Kidney (tissue), 22 donors: ENCODE data around the gene ZNF581. TPM values are rescaled to one million over a fixed set of nuclear protein-coding genes. Genes with fewer than 3 reads are reported as not detected.

ENCODE experiments used
- DNase-seq, 5 donors: peaks; one replicate each; pipeline ENCODE4 v3.0.0-alpha.2; 2013 to 2020
- FAIRE-seq: peaks from 2 replicates; lab custom pipeline; 2012; peaks lifted over from hg19 to GRCh38; lab: Jason Lieb, UNC
- H3K27ac ChIP-seq, 2 donors: one replicate each; pipeline ENCODE4 v1.7.0; 2013; ENCODE audit warnings: low read depth in 2 of 2, low read length in 2 of 2, inconsistent platforms in 1 of 2
- H3K27me3 ChIP-seq: one replicate; pipeline ENCODE4 v1.7.1; 2013; ENCODE audit warnings: low read length, inconsistent platforms; ENCODE audit not compliant: control insufficient read depth, insufficient read depth
- H3K36me3 ChIP-seq, 3 donors: one replicate each; pipeline versions ENCODE4 v1.7.0 to v1.7.1; 2013; ENCODE audit warnings: low read length in 3 of 3, control low read depth in 1 of 3, inconsistent platforms in 1 of 3; ENCODE audit not compliant: insufficient read depth in 3 of 3, control insufficient read depth in 2 of 3
- H3K4me1 ChIP-seq, 3 donors: one replicate each; pipeline versions ENCODE4 v1.7.0 to v1.7.1; 2013; ENCODE audit warnings: low read length in 3 of 3, inconsistent platforms in 1 of 3, low read depth in 1 of 3; ENCODE audit not compliant: control insufficient read depth in 2 of 3, insufficient read depth in 2 of 3
- H3K4me3 ChIP-seq, 3 donors: one replicate each; pipeline versions ENCODE4 v1.7.0 to v1.8.1; 2013; ENCODE audit warnings: low read length in 3 of 3, control low read depth in 1 of 3, inconsistent platforms in 1 of 3
- H3K9ac ChIP-seq, 3 donors: one replicate each; pipeline versions ENCODE4 v1.7.0 to v1.7.1; 2013; ENCODE audit warnings: low read length in 3 of 3, control low read depth in 1 of 3, inconsistent platforms in 1 of 3
- H3K9me3 ChIP-seq, 3 donors: one replicate each; pipeline versions ENCODE4 v1.7.0 to v1.7.1; 2013; ENCODE audit warnings: low read length in 3 of 3, control low read depth in 1 of 3, inconsistent platforms in 1 of 3; ENCODE audit not compliant: control insufficient read depth in 2 of 3, insufficient read depth in 1 of 3
- intact Hi-C: fragments of 100-400 bp; cut with DNase I; formaldehyde crosslinking; loops from one replicate; pipeline ENCODE4 v1.11.1; 2022
- long read RNA-seq, 10 donors: library from polyadenylated mRNA in 1 of 10; unstranded in 1 of 10; transcript quantifications; one replicate each; pipeline ENCODE4 v2.0.0 and lab custom pipeline, GENCODE V29; 2021 to 2026
- polyA plus RNA-seq: library from polyadenylated mRNA; stranded (reverse); fragments of 350-450 nt; fragmentation: Illumina TruSeq; extraction: RNeasy Lipid Tissue Mini Kit (QIAGEN cat#74804); gene quantifications from one replicate; pipeline ENCODE4 v1.2.3, GENCODE V29; 2014; ENCODE audit warnings: low read depth, low replicate concordance; ENCODE audit not compliant: insufficient read depth
- total RNA-seq: library from RNA; stranded (reverse); fragmentation: NEBNext Ultra II Directional; extraction: Animal tissue kit (Norgen Biotek cat#: 25700); gene quantifications from one replicate; pipeline ENCODE4 v1.2.1, GENCODE V29; 2021
- TF ChIP-seq, protein P1 (sequence below): IDR thresholded peaks from 3 replicates; pipeline ENCODE4 v1.5.1; 2012; ENCODE audit warnings: mild to moderate bottlenecking, moderate library complexity, borderline replicate concordance; ENCODE audit not compliant: insufficient read depth; ENCODE audit errors: extremely low read depth
- donor health status: control.
- donor health status: control.
- donor health status: control.
- donor health status: control.
- donor health status: control.
- donor health status: DM: yes; HTN: yes; CAD: no.
- donor health status: Normal renal cell carcinoma (clear cell type).

The ZNF581 gene, protein sequence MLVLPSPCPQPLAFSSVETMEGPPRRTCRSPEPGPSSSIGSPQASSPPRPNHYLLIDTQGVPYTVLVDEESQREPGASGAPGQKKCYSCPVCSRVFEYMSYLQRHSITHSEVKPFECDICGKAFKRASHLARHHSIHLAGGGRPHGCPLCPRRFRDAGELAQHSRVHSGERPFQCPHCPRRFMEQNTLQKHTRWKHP
- total RNA-seq (23.6 TPM), polyA plus RNA-seq (22.0 TPM)
- long read RNA-seq, donor 1, transcript ZNF581-201 (2 exons, 1,298 nt) = major isoform, 9 of 9 reads
- long read RNA-seq, donor 1, partial matches to known transcripts = 0 of 9 reads
- long read RNA-seq, donor 1, other reads (novel, unspliced or antisense) = 0 of 9 reads
- long read RNA-seq, donor 2, transcript ZNF581-201 (2 exons, 1,298 nt) = major isoform, 14 of 14 reads
- long read RNA-seq, donor 2, partial matches to known transcripts = 0 of 14 reads
- long read RNA-seq, donor 2, other reads (novel, unspliced or antisense) = 0 of 14 reads
- long read RNA-seq, donor 3, transcript ZNF581-201 (2 exons, 1,298 nt) = major isoform, 12 of 12 reads
- long read RNA-seq, donor 3, partial matches to known transcripts = 0 of 12 reads
- long read RNA-seq, donor 3, other reads (novel, unspliced or antisense) = 0 of 12 reads
- long read RNA-seq, donor 4, transcript ZNF581-201 (2 exons, 1,298 nt) = major isoform, 6 of 7 reads
- long read RNA-seq, donor 4, partial matches to known transcripts = 0 of 7 reads
- long read RNA-seq, donor 4, other reads (novel, unspliced or antisense) = 0 of 7 reads
- long read RNA-seq, donor 5, partial matches to known transcripts = 0 of 1 reads
- long read RNA-seq, donor 5, other reads (novel, unspliced or antisense) = 0 of 1 reads
- long read RNA-seq, donor 6, transcript ZNF581-201 (2 exons, 1,298 nt) = major isoform, 6 of 6 reads
- long read RNA-seq, donor 6, partial matches to known transcripts = 0 of 6 reads
- long read RNA-seq, donor 6, other reads (novel, unspliced or antisense) = 0 of 6 reads
- long read RNA-seq, donor 7, transcript ZNF581-201 (2 exons, 1,298 nt) = major isoform, 7 of 11 reads
- long read RNA-seq, donor 7, partial matches to known transcripts = 0 of 11 reads
- long read RNA-seq, donor 7, other reads (novel, unspliced or antisense) = 3 of 11 reads
- long read RNA-seq, donor 8, transcript ZNF581-201 (2 exons, 1,298 nt) = major isoform, 15 of 15 reads
- long read RNA-seq, donor 8, partial matches to known transcripts = 0 of 15 reads
- long read RNA-seq, donor 8, other reads (novel, unspliced or antisense) = 0 of 15 reads
- long read RNA-seq, donor 9, transcript ZNF581-201 (2 exons, 1,298 nt) = major isoform, 8 of 8 reads
- long read RNA-seq, donor 9, partial matches to known transcripts = 0 of 8 reads
- long read RNA-seq, donor 9, other reads (novel, unspliced or antisense) = 0 of 8 reads
- long read RNA-seq, donor 10, transcript ZNF581-201 (2 exons, 1,298 nt) = major isoform, 15 of 16 reads
- long read RNA-seq, donor 10, partial matches to known transcripts = 0 of 16 reads
- long read RNA-seq, donor 10, other reads (novel, unspliced or antisense) = 0 of 16 reads

DNA sequence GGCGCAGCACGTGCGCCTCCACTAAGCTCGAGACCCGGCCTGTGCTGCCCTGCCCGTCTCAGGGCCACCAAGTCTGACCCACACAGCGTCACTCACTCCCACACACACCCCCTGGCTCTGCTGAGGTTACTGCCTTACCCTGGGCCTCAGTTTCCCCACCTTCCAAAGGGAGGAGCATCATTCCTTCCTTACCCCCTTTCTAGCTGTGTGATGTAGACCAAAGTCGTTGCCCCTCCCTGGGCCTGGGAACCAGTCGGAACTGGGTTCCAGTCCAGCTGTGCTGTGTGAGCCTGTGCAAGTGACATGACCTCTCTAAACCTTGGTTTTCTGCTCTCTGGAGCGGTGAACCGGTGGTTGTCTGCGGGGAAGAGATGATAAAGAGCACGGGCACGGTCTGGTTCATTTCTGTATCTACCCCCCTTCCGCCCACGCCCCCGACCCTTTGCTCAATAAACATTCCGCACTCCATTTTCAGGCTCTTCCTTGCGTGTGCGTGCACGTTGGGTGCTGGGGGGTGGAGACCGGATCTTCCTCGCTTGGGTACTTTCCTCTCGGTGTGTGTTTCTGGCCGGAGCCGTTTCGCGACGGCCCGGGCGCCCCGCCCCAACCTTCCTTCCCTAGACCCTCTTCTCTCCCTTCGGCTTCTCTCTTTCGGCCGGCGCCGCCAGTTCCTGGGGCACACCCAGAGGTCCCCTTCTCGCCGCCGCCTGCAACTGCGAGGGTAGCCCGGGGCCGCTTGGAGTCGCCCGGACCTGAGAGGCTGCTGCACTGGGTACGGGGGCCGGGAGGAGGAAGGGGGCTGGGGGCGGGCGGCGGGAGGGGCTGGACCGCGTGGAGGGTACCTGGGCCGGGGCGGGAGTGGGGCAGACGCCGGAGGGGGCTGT is at the start of gene ZNF581:
Gene ZNF581, plus strand, starts transcription at position 647 of the 884 bp plus-strand sequence. CDS start 923 bp downstream, outside the sequence.
- no peaks in the 10 kb centered on the region for H3K9me3 ChIP-seq

DNA sequence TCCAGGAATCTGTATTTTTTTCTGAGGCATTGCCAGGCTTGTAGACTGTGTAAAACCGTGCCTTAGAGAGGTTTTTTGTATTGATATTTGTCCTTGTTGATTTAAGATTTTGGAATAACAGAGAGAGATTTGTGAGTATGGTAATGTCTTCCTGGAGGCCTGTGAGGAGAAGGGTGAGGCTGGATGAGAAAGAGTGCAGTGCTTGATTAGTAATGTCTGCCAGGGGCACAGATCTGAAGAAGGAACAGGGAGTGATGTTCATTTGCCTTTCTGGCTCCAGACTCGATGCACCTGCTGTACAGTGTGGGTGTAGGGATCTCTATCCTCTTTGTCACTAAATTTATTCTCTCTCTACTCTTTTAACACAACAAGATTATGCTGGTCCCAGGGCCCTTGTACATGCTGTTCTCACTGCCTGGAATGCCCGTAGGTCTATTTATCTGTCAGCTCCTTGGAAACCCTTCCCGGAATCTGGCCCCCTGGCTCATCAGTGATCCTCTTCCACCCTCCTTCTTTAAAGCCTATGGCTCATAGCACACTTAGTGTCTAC is 48.4 kb upstream of the ZNF581 start:
- H3K4me3 ChIP-seq = no peak overlapping the region
- no peaks in the 10 kb centered on the region for H3K27me3 ChIP-seq
- H3K4me1 ChIP-seq = no peaks in the 10 kb centered on the region
- no peak for FAIRE-seq
- H3K9me3 ChIP-seq = no peaks in the 10 kb centered on the region
- intact Hi-C loops = no loop called here
- no peak overlapping the region for H3K27ac ChIP-seq
- no peak for DNase-seq
- H3K9ac ChIP-seq = no peak overlapping the region
- TF ChIP-seq, protein P1, sequence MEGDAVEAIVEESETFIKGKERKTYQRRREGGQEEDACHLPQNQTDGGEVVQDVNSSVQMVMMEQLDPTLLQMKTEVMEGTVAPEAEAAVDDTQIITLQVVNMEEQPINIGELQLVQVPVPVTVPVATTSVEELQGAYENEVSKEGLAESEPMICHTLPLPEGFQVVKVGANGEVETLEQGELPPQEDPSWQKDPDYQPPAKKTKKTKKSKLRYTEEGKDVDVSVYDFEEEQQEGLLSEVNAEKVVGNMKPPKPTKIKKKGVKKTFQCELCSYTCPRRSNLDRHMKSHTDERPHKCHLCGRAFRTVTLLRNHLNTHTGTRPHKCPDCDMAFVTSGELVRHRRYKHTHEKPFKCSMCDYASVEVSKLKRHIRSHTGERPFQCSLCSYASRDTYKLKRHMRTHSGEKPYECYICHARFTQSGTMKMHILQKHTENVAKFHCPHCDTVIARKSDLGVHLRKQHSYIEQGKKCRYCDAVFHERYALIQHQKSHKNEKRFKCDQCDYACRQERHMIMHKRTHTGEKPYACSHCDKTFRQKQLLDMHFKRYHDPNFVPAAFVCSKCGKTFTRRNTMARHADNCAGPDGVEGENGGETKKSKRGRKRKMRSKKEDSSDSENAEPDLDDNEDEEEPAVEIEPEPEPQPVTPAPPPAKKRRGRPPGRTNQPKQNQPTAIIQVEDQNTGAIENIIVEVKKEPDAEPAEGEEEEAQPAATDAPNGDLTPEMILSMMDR = no peak
- H3K36me3 ChIP-seq = peaks cover 0 to 10% (median 3%) of the 10 kb centered on the region in 3 donors

More for the DNA sequence above, at the start of gene ZNF581:
- Histone ChIP-seq H3K9ac (peak within 1 kb of the TSS; percentile 30 to 84 (median 69)), H3K27ac (peak within 1 kb of the TSS; percentile 72 to 74), H3K27me3 (no peaks in the 10 kb centered on the region), H3K4me1 (peaks cover 0 to 41% (median 4%) of the 10 kb centered on the region in 3 donors), H3K4me3 (peak within 1 kb of the TSS; percentile 53 to 82 (median 79)), H3K36me3 (no peaks in the 10 kb centered on the region)
- intact Hi-C loops = no loop called here
- DNase-seq (peak; percentile 73 to 94 (median 84)), FAIRE-seq (no peak)
- TF ChIP-seq, protein P1 = no peak
